ENCODE results near the gene TEAD1. TPM values are rescaled to one million over a fixed set of nuclear protein-coding genes. Genes with fewer than 3 reads are reported as not detected.
A peak's percentile ranks its signal among the peaks of the same experiment; 100 is the strongest.

TEAD1 gene
- total and polyA plus RNA-seq, 2 experiments from 2014 or later = 24.5 to 103 TPM

DNA sequence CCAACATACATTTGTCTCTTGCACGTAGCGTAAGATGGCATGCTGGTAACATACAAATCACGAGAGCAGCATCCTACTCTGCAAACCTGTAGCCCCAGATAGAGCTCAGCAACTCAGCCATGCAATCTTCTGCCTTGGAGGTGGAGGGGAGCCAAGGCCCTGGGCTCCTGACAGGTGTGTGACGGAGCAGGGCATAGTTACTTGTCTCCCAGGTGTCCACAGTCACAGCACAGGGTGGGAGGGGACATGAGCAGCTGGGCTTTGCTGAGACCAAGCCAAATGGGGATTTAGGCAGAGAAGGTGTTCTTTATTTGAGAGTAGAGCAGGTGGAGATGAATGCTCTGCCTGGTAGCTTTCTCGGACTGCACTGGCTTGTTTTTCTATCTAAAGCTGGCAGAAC is 111.7 kb downstream of the TEAD1 start (continued):
- TF ChIP-seq, protein P1, sequence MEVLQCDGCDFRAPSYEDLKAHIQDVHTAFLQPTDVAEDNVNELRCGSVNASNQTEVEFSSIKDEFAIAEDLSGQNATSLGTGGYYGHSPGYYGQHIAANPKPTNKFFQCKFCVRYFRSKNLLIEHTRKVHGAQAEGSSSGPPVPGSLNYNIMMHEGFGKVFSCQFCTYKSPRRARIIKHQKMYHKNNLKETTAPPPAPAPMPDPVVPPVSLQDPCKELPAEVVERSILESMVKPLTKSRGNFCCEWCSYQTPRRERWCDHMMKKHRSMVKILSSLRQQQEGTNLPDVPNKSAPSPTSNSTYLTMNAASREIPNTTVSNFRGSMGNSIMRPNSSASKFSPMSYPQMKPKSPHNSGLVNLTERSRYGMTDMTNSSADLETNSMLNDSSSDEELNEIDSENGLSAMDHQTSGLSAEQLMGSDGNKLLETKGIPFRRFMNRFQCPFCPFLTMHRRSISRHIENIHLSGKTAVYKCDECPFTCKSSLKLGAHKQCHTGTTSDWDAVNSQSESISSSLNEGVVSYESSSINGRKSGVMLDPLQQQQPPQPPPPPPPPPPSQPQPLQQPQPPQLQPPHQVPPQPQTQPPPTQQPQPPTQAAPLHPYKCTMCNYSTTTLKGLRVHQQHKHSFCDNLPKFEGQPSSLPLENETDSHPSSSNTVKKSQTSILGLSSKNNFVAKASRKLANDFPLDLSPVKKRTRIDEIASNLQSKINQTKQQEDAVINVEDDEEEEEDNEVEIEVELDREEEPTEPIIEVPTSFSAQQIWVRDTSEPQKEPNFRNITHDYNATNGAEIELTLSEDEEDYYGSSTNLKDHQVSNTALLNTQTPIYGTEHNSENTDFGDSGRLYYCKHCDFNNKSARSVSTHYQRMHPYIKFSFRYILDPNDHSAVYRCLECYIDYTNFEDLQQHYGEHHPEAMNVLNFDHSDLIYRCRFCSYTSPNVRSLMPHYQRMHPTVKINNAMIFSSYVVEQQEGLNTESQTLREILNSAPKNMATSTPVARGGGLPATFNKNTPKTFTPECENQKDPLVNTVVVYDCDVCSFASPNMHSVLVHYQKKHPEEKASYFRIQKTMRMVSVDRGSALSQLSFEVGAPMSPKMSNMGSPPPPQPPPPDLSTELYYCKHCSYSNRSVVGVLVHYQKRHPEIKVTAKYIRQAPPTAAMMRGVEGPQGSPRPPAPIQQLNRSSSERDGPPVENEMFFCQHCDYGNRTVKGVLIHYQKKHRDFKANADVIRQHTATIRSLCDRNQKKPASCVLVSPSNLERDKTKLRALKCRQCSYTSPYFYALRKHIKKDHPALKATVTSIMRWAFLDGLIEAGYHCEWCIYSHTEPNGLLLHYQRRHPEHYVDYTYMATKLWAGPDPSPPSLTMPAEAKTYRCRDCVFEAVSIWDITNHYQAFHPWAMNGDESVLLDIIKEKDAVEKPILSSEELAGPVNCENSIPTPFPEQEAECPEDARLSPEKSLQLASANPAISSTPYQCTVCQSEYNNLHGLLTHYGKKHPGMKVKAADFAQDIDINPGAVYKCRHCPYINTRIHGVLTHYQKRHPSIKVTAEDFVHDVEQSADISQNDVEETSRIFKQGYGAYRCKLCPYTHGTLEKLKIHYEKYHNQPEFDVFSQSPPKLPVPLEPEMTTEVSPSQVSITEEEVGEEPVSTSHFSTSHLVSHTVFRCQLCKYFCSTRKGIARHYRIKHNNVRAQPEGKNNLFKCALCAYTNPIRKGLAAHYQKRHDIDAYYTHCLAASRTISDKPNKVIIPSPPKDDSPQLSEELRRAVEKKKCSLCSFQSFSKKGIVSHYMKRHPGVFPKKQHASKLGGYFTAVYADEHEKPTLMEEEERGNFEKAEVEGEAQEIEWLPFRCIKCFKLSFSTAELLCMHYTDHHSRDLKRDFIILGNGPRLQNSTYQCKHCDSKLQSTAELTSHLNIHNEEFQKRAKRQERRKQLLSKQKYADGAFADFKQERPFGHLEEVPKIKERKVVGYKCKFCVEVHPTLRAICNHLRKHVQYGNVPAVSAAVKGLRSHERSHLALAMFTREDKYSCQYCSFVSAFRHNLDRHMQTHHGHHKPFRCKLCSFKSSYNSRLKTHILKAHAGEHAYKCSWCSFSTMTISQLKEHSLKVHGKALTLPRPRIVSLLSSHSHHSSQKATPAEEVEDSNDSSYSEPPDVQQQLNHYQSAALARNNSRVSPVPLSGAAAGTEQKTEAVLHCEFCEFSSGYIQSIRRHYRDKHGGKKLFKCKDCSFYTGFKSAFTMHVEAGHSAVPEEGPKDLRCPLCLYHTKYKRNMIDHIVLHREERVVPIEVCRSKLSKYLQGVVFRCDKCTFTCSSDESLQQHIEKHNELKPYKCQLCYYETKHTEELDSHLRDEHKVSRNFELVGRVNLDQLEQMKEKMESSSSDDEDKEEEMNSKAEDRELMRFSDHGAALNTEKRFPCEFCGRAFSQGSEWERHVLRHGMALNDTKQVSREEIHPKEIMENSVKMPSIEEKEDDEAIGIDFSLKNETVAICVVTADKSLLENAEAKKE (CRISPR knock-in tag; IDR thresholded peaks at IDR 0.05) = no peak
- TF ChIP-seq CREB1 (CRISPR knock-in tag; IDR thresholded peaks at IDR 0.05; ENCODE audit: low read depth) (no peak), JUNB (IDR thresholded peaks at IDR 0.05; ENCODE audit: unreplicated experiment) (no peak), ZNF331 (CRISPR knock-in tag; IDR thresholded peaks at IDR 0.05; ENCODE audit: low read depth) (no peak)
- TF ChIP-seq, protein P2, sequence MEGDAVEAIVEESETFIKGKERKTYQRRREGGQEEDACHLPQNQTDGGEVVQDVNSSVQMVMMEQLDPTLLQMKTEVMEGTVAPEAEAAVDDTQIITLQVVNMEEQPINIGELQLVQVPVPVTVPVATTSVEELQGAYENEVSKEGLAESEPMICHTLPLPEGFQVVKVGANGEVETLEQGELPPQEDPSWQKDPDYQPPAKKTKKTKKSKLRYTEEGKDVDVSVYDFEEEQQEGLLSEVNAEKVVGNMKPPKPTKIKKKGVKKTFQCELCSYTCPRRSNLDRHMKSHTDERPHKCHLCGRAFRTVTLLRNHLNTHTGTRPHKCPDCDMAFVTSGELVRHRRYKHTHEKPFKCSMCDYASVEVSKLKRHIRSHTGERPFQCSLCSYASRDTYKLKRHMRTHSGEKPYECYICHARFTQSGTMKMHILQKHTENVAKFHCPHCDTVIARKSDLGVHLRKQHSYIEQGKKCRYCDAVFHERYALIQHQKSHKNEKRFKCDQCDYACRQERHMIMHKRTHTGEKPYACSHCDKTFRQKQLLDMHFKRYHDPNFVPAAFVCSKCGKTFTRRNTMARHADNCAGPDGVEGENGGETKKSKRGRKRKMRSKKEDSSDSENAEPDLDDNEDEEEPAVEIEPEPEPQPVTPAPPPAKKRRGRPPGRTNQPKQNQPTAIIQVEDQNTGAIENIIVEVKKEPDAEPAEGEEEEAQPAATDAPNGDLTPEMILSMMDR (conservative IDR thresholded peaks at IDR 0.05; ENCODE audit: low read depth in 2 of 2) = no peak

DNA sequence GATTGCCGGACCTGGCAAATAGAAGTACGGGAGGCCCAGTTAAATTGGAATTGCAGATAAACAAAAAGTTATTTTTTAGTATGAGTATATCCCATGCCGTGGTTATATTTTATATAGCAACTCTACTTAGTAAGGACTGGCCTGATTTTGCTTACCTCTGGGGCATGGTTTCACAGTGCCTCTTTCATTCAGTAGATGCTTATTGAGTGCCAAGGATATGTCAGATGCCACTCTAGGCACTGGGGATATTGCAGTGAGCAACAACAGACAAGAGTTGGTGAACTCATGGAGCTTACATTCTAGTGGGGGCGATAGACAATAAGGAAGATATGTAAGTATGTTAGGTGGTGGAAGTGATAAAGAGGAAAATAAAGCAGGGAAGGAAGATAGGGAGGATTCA is 112.2 kb downstream of the TEAD1 start:
- Mint-ChIP-seq H3K4me3 (no peak overlapping the region), H3K4me1 (peaks cover 54% of the 10 kb centered on the region), H3K36me3 (ENCODE audit: low read depth) (no peaks in the 10 kb centered on the region), H3K27me3 (ENCODE audit: insufficient read depth, low read depth, poor library complexity) (no peaks in the 10 kb centered on the region), H3K9me3 (no peaks in the 10 kb centered on the region), H3K27ac (peak overlapping the region; percentile 64; the same call in 1 of the 2 replicates)
- Histone ChIP-seq H3K79me2 (replicated peaks; ENCODE audit: insufficient read depth) (peaks cover 96% of the 10 kb centered on the region), H4K20me1 (replicated peaks; ENCODE audit: insufficient read depth) (no peaks in the 10 kb centered on the region; the same call in 1 of the 2 replicates), H3K36me3 (ENCODE audit: insufficient read depth) (no peaks in the 10 kb centered on the region), H3K4me1 (ENCODE audit: insufficient read depth) (peaks cover 48% of the 10 kb centered on the region), H3K4me3 (no peak overlapping the region), H3K27me3 (ENCODE audit: insufficient read depth) (no peaks in the 10 kb centered on the region), H3K9me2 (ENCODE audit: insufficient read depth) (peaks cover 5% of the 10 kb centered on the region; the same call in 1 of the 2 replicates), H2AFZ (no peak overlapping the region), H3K27ac (ENCODE audit: low read depth) (0 out of 2 replicates have a peak overlapping the region, but pooled peaks have one; percentile 78), H3K4me2 (no peak overlapping the region), H3F3A (replicated peaks; ENCODE audit: low read depth) (no peaks in the 10 kb centered on the region)
- ATAC-seq (no peak), DNase-seq (ENCODE audit: low spot score) (no peak)
- TF ChIP-seq POLR2AphosphoS5 (IDR thresholded peaks at IDR 0.05; ENCODE audit: low read depth) = no peak
